HepG2 (cell line): ENCODE results near the gene CASS4. TPM values are rescaled to one million over a fixed set of nuclear protein-coding genes. Genes with fewer than 3 reads are reported as not detected.

Source experiments
- CEBPG ChIP-seq: IDR thresholded peaks from 2 replicates; pipeline ENCODE4 v1.6.1; 2016
- DMAP1 ChIP-seq: IDR thresholded peaks from 2 replicates; pipeline ENCODE4 v1.6.1; 2016
- EED ChIP-seq: sonication (generic); formaldehyde crosslinking; IDR thresholded peaks from 2 replicates; pipeline ENCODE4 v1.5.0; 2020; ENCODE audit warnings: mild to moderate bottlenecking, missing genetic modification reagents
- ELF4 ChIP-seq: sonication (generic); formaldehyde crosslinking; IDR thresholded peaks from 2 replicates; pipeline ENCODE4 v1.5.0; 2020; ENCODE audit warnings: missing genetic modification reagents, mild to moderate bottlenecking, moderate library complexity, borderline replicate concordance
- ETV6 ChIP-seq: sonication (generic); formaldehyde crosslinking; conservative IDR thresholded peaks from 2 replicates; pipeline ENCODE4 v1.4.0; 2020; ENCODE audit warnings: missing genetic modification reagents
- FOXK2 ChIP-seq: fragments of 450-650 bp; IDR thresholded peaks from 2 replicates; pipeline ENCODE4 v1.6.1; 2016
- IRF2 ChIP-seq: IDR thresholded peaks from 2 replicates; pipeline ENCODE4 v1.6.1; 2018; ENCODE audit warnings: missing genetic modification reagents, missing compliant biosample characterization
- KAT8 ChIP-seq: IDR thresholded peaks from 2 replicates; pipeline ENCODE4 v1.6.1; 2016; ENCODE audit warnings: missing genetic modification reagents, missing compliant biosample characterization
- KDM5A ChIP-seq: fragments of 200-600 bp; sonication (generic); IDR thresholded peaks from 2 replicates; pipeline ENCODE4 v1.7.0; 2018; ENCODE audit warnings: antibody characterized with exemption, mild to moderate bottlenecking, low read length, borderline replicate concordance
- NAIF1 ChIP-seq: sonication (generic); formaldehyde crosslinking; IDR thresholded peaks from 2 replicates; pipeline ENCODE4 v1.5.0; 2020; ENCODE audit warnings: mild to moderate bottlenecking, missing genetic modification reagents, borderline replicate concordance
- PHF5A ChIP-seq: IDR thresholded peaks from one replicate; pipeline ENCODE4 v1.6.1; 2018; ENCODE audit warnings: low read depth, missing genetic modification reagents; ENCODE audit not compliant: unreplicated experiment
- POLR2AphosphoS5 ChIP-seq: IDR thresholded peaks from 2 replicates; pipeline ENCODE4 v1.6.1; 2012; ENCODE audit warnings: low read depth, low read length
- RAD21 ChIP-seq: fragments of 450-650 bp; formaldehyde crosslinking; IDR thresholded peaks from 2 replicates; pipeline ENCODE4 v1.5.0; 2020; ENCODE audit warnings: mild to moderate bottlenecking
- SMC3 ChIP-seq: IDR thresholded peaks from 2 replicates; pipeline ENCODE4 v1.6.1; 2011; ENCODE audit warnings: low read length, improper control_type of control experiment
- SMYD3 ChIP-seq: sonication (generic); formaldehyde crosslinking; IDR thresholded peaks from 2 replicates; pipeline ENCODE4 v1.8.1; 2023; ENCODE audit warnings: mild to moderate bottlenecking, missing genetic modification reagents
- SRSF9 ChIP-seq: fragments of 200-400 bp; formaldehyde crosslinking; IDR thresholded peaks from 2 replicates; pipeline ENCODE4 v1.6.1; 2018; ENCODE audit warnings: borderline replicate concordance, mild to moderate bottlenecking, low read depth, low read length; ENCODE audit not compliant: insufficient read depth, poor library complexity, severe bottlenecking
- ZNF121 ChIP-seq: sonication (generic); formaldehyde crosslinking; IDR thresholded peaks from 2 replicates; pipeline ENCODE4 v1.5.0; 2020; ENCODE audit warnings: mild to moderate bottlenecking, missing genetic modification reagents
- ZNF350 ChIP-seq: sonication (generic); formaldehyde crosslinking; IDR thresholded peaks from 2 replicates; pipeline ENCODE4 v1.4.0; 2020; ENCODE audit warnings: mild to moderate bottlenecking, low read depth, missing genetic modification reagents, borderline replicate concordance
- ZNF468 ChIP-seq: sonication (generic); formaldehyde crosslinking; IDR thresholded peaks from 2 replicates; pipeline ENCODE4 v1.8.0; 2022; ENCODE audit warnings: mild to moderate bottlenecking, moderate library complexity, missing genetic modification reagents
- ZNF577 ChIP-seq: sonication (generic); formaldehyde crosslinking; IDR thresholded peaks from 2 replicates; pipeline ENCODE4 v1.4.0; 2020; ENCODE audit warnings: mild to moderate bottlenecking, low read depth, missing genetic modification reagents, borderline replicate concordance
- ZNF839 ChIP-seq: sonication (generic); formaldehyde crosslinking; IDR thresholded peaks from 2 replicates; pipeline ENCODE4 v1.4.0; 2020; ENCODE audit warnings: missing genetic modification reagents, mild to moderate bottlenecking, borderline replicate concordance
- polyA plus RNA-seq, 8 experiments: library from polyadenylated mRNA; depleted of rRNA in 3 of 8; stranded (reverse) in 7 of 8; unstranded in 1 of 8; fragments of >200 nt; fragmentation: Illumina TruSeq in 4 of 8; extraction: Trizol in 4 of 8; gene quantifications; 2 replicates each; pipeline versions ENCODE4 v1.2.1 to v1.2.3, GENCODE V29; 2011 to 2016; ENCODE audit warnings: low read depth in 4 of 8, missing spikeins in 1 of 8, mixed read lengths in 1 of 8; ENCODE audit not compliant: insufficient read depth in 1 of 8
- total RNA-seq, 5 experiments: library from RNA; depleted of rRNA; stranded (reverse); fragments of >200 nt; fragmentation: Illumina TruSeq; extraction: Trizol; gene quantifications; 2 replicates each; pipeline ENCODE4 v1.2.3, GENCODE V29; 2016; ENCODE audit warnings: low read depth in 1 of 5
- TF ChIP-seq, protein P1 (sequence below): sonication (generic); formaldehyde crosslinking; IDR thresholded peaks from 2 replicates; pipeline ENCODE4 v1.5.1; 2020; ENCODE audit warnings: missing genetic modification reagents, mild to moderate bottlenecking, borderline replicate concordance
- TF ChIP-seq, protein P2 (sequence below): sonication (generic); formaldehyde crosslinking; IDR thresholded peaks from 2 replicates; pipeline ENCODE4 v1.4.0; 2020; ENCODE audit warnings: mild to moderate bottlenecking, missing genetic modification reagents
- TF ChIP-seq, protein P3 (sequence below), 2 experiments: fragments of 450-650 bp in 1 of 2; sonication (generic) in 1 of 2; formaldehyde crosslinking; IDR thresholded peaks; 2 replicates each; pipeline versions ENCODE4 v1.5.0 to v1.8.0; 2020 to 2022; ENCODE audit warnings: mild to moderate bottlenecking in 1 of 2, missing genetic modification reagents in 1 of 2
- TF ChIP-seq, protein P4 (sequence below): sonication (generic); formaldehyde crosslinking; IDR thresholded peaks from 2 replicates; pipeline ENCODE4 v1.8.0; 2022; ENCODE audit warnings: missing genetic modification reagents, mild to moderate bottlenecking, borderline replicate concordance

The CASS4 gene
- total and polyA plus RNA-seq, 2 of the 13 experiments (the other 11 are each of a cell fraction or from before 2014, with no cell fraction given) = 0.17 to 0.49 TPM

DNA sequence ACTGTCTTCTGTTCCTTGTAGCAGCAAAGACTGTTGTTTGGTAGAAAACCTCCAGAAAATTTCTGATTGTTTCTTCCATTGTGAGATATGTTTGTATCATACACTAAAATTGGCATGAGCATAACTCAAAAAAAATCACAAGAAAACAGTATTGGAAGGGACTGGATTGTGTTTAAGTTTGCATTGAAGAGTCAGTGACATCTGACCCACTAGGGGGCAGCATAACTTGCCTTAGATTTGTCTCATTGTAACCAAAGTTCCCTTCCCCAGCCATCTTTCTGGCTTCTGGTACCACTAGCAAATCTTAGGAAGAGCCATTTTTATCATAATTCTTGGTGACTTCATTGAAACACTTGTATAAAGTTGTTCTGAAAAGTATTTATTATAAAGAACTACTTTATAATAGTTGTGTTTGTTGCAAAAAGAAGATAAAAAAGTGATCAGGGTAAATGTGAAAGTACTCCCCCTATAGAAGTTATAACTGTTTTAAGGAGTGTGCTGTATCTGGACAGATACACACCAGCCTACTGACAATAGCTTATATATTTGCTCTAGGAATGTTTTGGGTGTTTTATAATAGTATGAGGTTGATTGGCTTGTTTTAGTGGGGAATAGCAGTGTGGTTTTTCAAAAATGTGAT, 11.9 kb upstream of the CASS4 start (continued):
- peak; percentile 52; the same call in 1 of the 2 replicates for TF ChIP-seq RAD21 (CRISPR knock-in tag)
- TF ChIP-seq DMAP1 (CRISPR knock-in tag) = no peak
- no peak for TF ChIP-seq FOXK2
- TF ChIP-seq POLR2AphosphoS5 = no peak
- TF ChIP-seq, protein P1, sequence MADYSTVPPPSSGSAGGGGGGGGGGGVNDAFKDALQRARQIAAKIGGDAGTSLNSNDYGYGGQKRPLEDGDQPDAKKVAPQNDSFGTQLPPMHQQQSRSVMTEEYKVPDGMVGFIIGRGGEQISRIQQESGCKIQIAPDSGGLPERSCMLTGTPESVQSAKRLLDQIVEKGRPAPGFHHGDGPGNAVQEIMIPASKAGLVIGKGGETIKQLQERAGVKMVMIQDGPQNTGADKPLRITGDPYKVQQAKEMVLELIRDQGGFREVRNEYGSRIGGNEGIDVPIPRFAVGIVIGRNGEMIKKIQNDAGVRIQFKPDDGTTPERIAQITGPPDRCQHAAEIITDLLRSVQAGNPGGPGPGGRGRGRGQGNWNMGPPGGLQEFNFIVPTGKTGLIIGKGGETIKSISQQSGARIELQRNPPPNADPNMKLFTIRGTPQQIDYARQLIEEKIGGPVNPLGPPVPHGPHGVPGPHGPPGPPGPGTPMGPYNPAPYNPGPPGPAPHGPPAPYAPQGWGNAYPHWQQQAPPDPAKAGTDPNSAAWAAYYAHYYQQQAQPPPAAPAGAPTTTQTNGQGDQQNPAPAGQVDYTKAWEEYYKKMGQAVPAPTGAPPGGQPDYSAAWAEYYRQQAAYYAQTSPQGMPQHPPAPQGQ (CRISPR knock-in tag) = no peak
- TF ChIP-seq, protein P2, sequence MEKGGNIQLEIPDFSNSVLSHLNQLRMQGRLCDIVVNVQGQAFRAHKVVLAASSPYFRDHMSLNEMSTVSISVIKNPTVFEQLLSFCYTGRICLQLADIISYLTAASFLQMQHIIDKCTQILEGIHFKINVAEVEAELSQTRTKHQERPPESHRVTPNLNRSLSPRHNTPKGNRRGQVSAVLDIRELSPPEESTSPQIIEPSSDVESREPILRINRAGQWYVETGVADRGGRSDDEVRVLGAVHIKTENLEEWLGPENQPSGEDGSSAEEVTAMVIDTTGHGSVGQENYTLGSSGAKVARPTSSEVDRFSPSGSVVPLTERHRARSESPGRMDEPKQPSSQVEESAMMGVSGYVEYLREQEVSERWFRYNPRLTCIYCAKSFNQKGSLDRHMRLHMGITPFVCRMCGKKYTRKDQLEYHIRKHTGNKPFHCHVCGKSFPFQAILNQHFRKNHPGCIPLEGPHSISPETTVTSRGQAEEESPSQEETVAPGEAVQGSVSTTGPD (CRISPR knock-in tag) = no peak
- TF ChIP-seq ZNF839 = no peak
- no peak for TF ChIP-seq ETV6
- TF ChIP-seq SRSF9 = no peak
- TF ChIP-seq, protein P3, sequence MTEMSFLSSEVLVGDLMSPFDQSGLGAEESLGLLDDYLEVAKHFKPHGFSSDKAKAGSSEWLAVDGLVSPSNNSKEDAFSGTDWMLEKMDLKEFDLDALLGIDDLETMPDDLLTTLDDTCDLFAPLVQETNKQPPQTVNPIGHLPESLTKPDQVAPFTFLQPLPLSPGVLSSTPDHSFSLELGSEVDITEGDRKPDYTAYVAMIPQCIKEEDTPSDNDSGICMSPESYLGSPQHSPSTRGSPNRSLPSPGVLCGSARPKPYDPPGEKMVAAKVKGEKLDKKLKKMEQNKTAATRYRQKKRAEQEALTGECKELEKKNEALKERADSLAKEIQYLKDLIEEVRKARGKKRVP (CRISPR knock-in tag; IDR thresholded peaks at IDR 0.05) = no peak
- TF ChIP-seq SMC3 = peak; percentile 89
- TF ChIP-seq PHF5A = peak; percentile 21
- TF ChIP-seq CEBPG (CRISPR knock-in tag) = no peak
- TF ChIP-seq IRF2 (CRISPR knock-in tag) = no peak
- no peak for TF ChIP-seq ZNF577
- TF ChIP-seq, protein P4, sequence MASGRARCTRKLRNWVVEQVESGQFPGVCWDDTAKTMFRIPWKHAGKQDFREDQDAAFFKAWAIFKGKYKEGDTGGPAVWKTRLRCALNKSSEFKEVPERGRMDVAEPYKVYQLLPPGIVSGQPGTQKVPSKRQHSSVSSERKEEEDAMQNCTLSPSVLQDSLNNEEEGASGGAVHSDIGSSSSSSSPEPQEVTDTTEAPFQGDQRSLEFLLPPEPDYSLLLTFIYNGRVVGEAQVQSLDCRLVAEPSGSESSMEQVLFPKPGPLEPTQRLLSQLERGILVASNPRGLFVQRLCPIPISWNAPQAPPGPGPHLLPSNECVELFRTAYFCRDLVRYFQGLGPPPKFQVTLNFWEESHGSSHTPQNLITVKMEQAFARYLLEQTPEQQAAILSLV (CRISPR knock-in tag) = no peak
- TF ChIP-seq ZNF121 (CRISPR knock-in tag) = no peak
- no peak for TF ChIP-seq EED (CRISPR knock-in tag)
- TF ChIP-seq NAIF1 = no peak
- TF ChIP-seq ZNF350 (CRISPR knock-in tag) = no peak
- 0 out of 2 replicates have a peak, but pooled peaks have one; percentile 37 for TF ChIP-seq KAT8 (CRISPR knock-in tag)
- TF ChIP-seq SMYD3 = 0 out of 2 replicates have a peak, but pooled peaks have one; percentile 36
- TF ChIP-seq ZNF468 (CRISPR knock-in tag) = no peak
- no peak for TF ChIP-seq ELF4
- TF ChIP-seq KDM5A = peak; percentile 31; the same call in 1 of the 2 replicates
